Neural progenitor cell (in vitro differentiated cells): ENCODE results near the gene PPP2R2D. TPM values are rescaled to one million over a fixed set of nuclear protein-coding genes. Genes with fewer than 3 reads are reported as not detected.

Experiments used
- DNase-seq: peaks from one replicate; pipeline ENCODE4 v3.0.0-alpha.2; 2016; ENCODE audit warnings: low spot score
- H2AFZ ChIP-seq: fragments of 200-600 bp; sonication (generic); replicated peaks from 2 replicates; pipeline ENCODE4 v1.6.1; 2016; ENCODE audit warnings: antibody characterized with exemption
- H3F3A ChIP-seq: fragments of 200-600 bp; sonication (generic); 2 replicates; pipeline ENCODE4 v1.6.1; 2016; ENCODE audit warnings: antibody characterized with exemption, low read depth
- H3K27ac ChIP-seq: fragments of 200-600 bp; sonication (generic); 2 replicates; pipeline ENCODE4 v1.5.1; 2016; ENCODE audit warnings: mild to moderate bottlenecking
- H3K27me3 ChIP-seq: fragments of 200-600 bp; sonication (generic); 2 replicates; pipeline ENCODE4 v1.6.1; 2016; ENCODE audit warnings: mild to moderate bottlenecking, moderate library complexity
- H3K36me3 ChIP-seq: fragments of 200-600 bp; sonication (generic); 2 replicates; pipeline ENCODE4 v1.5.1; 2016
- H3K4me1 ChIP-seq: fragments of 200-600 bp; sonication (generic); 2 replicates; pipeline ENCODE4 v1.6.1; 2016; ENCODE audit warnings: mixed run types
- H3K4me2 ChIP-seq: fragments of 200-600 bp; sonication (generic); 2 replicates; pipeline ENCODE4 v1.6.1; 2016
- H3K4me3 ChIP-seq: fragments of 200-600 bp; sonication (generic); 2 replicates; pipeline ENCODE4 v1.5.1; 2016
- H3K79me2 ChIP-seq: fragments of 200-600 bp; sonication (generic); 2 replicates; pipeline ENCODE4 v1.6.1; 2016; ENCODE audit warnings: low read depth
- H3K9ac ChIP-seq: fragments of 200-600 bp; sonication (generic); 2 replicates; pipeline ENCODE4 v1.6.1; 2016
- H3K9me3 ChIP-seq: fragments of 200-600 bp; sonication (generic); 2 replicates; pipeline ENCODE4 v1.5.1; 2016; ENCODE audit warnings: low read depth
- H4K20me1 ChIP-seq: fragments of 200-600 bp; sonication (generic); 2 replicates; pipeline ENCODE4 v1.6.1; 2016; ENCODE audit warnings: low read depth
- H3K27ac Mint-ChIP-seq: 3 replicates; pipeline ENCODE4 v1.8.0; 2021; ENCODE audit warnings: mixed read lengths
- H3K27me3 Mint-ChIP-seq: 2 replicates; pipeline ENCODE4 v1.8.0; 2022; ENCODE audit warnings: low read depth, mild to moderate bottlenecking, inconsistent platforms, moderate library complexity, mixed read lengths; ENCODE audit not compliant: insufficient read depth
- H3K36me3 Mint-ChIP-seq: 3 replicates; pipeline ENCODE4 v1.8.0; 2021; ENCODE audit warnings: mixed read lengths
- H3K4me1 Mint-ChIP-seq: 3 replicates; pipeline ENCODE4 v1.8.0; 2021; ENCODE audit warnings: mixed read lengths
- H3K4me3 Mint-ChIP-seq: 3 replicates; pipeline ENCODE4 v1.8.0; 2021; ENCODE audit warnings: mild to moderate bottlenecking, moderate library complexity, mixed read lengths
- H3K9me3 Mint-ChIP-seq: 3 replicates; pipeline ENCODE4 v1.8.0; 2020; ENCODE audit warnings: mixed read lengths
- CTCF ChIP-seq: fragments of 200-600 bp; sonication (generic); IDR thresholded peaks from 2 replicates; pipeline ENCODE4 v1.5.1; 2017; ENCODE audit warnings: antibody characterized with exemption, mild to moderate bottlenecking
- EZH2 ChIP-seq: fragments of 200-600 bp; sonication (generic); IDR thresholded peaks from 2 replicates; pipeline ENCODE4 v1.6.1; 2017; ENCODE audit warnings: antibody characterized with exemption, mild to moderate bottlenecking, moderate library complexity
- EZH2phosphoT487 ChIP-seq: fragments of 200-600 bp; sonication (generic); IDR thresholded peaks from 2 replicates; pipeline ENCODE4 v1.6.1; 2017; ENCODE audit warnings: antibody characterized with exemption
- total RNA-seq: library from RNA; depleted of rRNA; stranded (reverse); fragments of >200 nt; gene quantifications from 2 replicates; pipeline ENCODE4 v1.2.3, GENCODE V29; 2015; ENCODE audit warnings: low replicate concordance

Gene PPP2R2D
- total RNA-seq, 1 donor from 2014 or later = 28.1 TPM

GRCh38 chr10:131991726-131992125 is 90.9 kb downstream of the PPP2R2D start:
- no peak overlapping the region for H3K4me2 ChIP-seq
- no peaks in the 10 kb centered on the region for H3K36me3 Mint-ChIP-seq
- H3K79me2 ChIP-seq = no peaks in the 10 kb centered on the region
- H3K27me3 ChIP-seq = peaks cover 7% of the 10 kb centered on the region
- H3K27me3 Mint-ChIP-seq = peaks cover 5% of the 10 kb centered on the region
- H3K27ac Mint-ChIP-seq = no peak overlapping the region
- H3K9ac ChIP-seq = no peak overlapping the region
- no peaks in the 10 kb centered on the region for H3K4me1 ChIP-seq
- peaks cover 6% of the 10 kb centered on the region for H3K9me3 ChIP-seq
- peaks cover 7% of the 10 kb centered on the region for H3K9me3 Mint-ChIP-seq
- no peaks in the 10 kb centered on the region for H3F3A ChIP-seq
- no peak for DNase-seq
- H3K36me3 ChIP-seq = no peaks in the 10 kb centered on the region
- TF ChIP-seq EZH2phosphoT487 = no peak
- no peak for TF ChIP-seq EZH2
- TF ChIP-seq CTCF = no peak
- H3K4me3 Mint-ChIP-seq = no peak overlapping the region
- peaks cover 3% of the 10 kb centered on the region for H3K4me1 Mint-ChIP-seq
- H3K27ac ChIP-seq = no peak overlapping the region
- H3K4me3 ChIP-seq = no peak overlapping the region
- H2AFZ ChIP-seq = no peak overlapping the region
- H4K20me1 ChIP-seq = no peaks in the 10 kb centered on the region

GRCh38 chr10:131993275-131993674 is 92.5 kb downstream of the PPP2R2D start:
- H3K27ac Mint-ChIP-seq = no peak overlapping the region
- Histone ChIP-seq H2AFZ (no peak overlapping the region), H3K36me3 (no peaks in the 10 kb centered on the region), H3K27ac (no peak overlapping the region), H3F3A (peaks cover 7% of the 10 kb centered on the region), H3K9ac (no peak overlapping the region), H3K4me1 (peaks cover 10% of the 10 kb centered on the region), H4K20me1 (no peaks in the 10 kb centered on the region), H3K4me3 (no peak overlapping the region), H3K9me3 (no peaks in the 10 kb centered on the region), H3K27me3 (peaks cover 21% of the 10 kb centered on the region), H3K4me2 (no peak overlapping the region), H3K79me2 (no peaks in the 10 kb centered on the region)
- TF ChIP-seq EZH2phosphoT487 (no peak), CTCF (no peak), EZH2 (no peak)
- H3K27me3 Mint-ChIP-seq = peaks cover 5% of the 10 kb centered on the region
- DNase-seq = no peak
- no peaks in the 10 kb centered on the region for H3K36me3 Mint-ChIP-seq
- H3K9me3 Mint-ChIP-seq = no peaks in the 10 kb centered on the region
- no peak overlapping the region for H3K4me3 Mint-ChIP-seq
- peaks cover 18% of the 10 kb centered on the region for H3K4me1 Mint-ChIP-seq

- Mint-ChIP-seq H3K4me1 (peaks cover 23% of the 10 kb centered on the region), H3K36me3 (no peaks in the 10 kb centered on the region), H3K9me3 (no peaks in the 10 kb centered on the region), H3K27me3 (peaks cover 2% of the 10 kb centered on the region), H3K27ac (no peak overlapping the region), H3K4me3 (no peak overlapping the region)
- no peak for DNase-seq
- Histone ChIP-seq H3K4me3 (no peak overlapping the region), H3K36me3 (no peaks in the 10 kb centered on the region), H3K9me3 (no peaks in the 10 kb centered on the region), H4K20me1 (no peaks in the 10 kb centered on the region), H3K79me2 (no peaks in the 10 kb centered on the region), H3K4me1 (peaks cover 13% of the 10 kb centered on the region), H3K27me3 (peaks cover 31% of the 10 kb centered on the region), H3F3A (peaks cover 10% of the 10 kb centered on the region), H3K4me2 (no peak overlapping the region), H3K9ac (no peak overlapping the region), H3K27ac (no peak overlapping the region), H2AFZ (no peak overlapping the region)
- TF ChIP-seq CTCF (no peak), EZH2 (no peak), EZH2phosphoT487 (no peak)
Measured at GRCh38 chr10:131994435-131994834, 93.6 kb downstream of the PPP2R2D start.
